SU-DHL-6 (cell line): ENCODE measurements around the gene ZCWPW2.

ENCODE experiments used
- CTCF ChIP-seq: fragments of 200-600 bp; sonication (generic); IDR thresholded peaks from one replicate; pipeline ENCODE4 v1.5.1; 2017; ENCODE audit warnings: antibody characterized with exemption, mild to moderate bottlenecking, low read length, moderate library complexity; ENCODE audit not compliant: insufficient read depth, poor library complexity, severe bottlenecking
- EZH2phosphoT487 ChIP-seq: fragments of 200-600 bp; sonication (generic), shearing (Covaris generic); conservative IDR thresholded peaks from 2 replicates; pipeline ENCODE4 v1.6.1; 2018; ENCODE audit warnings: mild to moderate bottlenecking, antibody characterized with exemption, low read length, moderate library complexity, mixed read lengths

- TF ChIP-seq CTCF (no peak), EZH2phosphoT487 (no peak)
These were observed 146.8 kb downstream of the ZCWPW2 start for GRCh38 chr3:28495301-28495700.
